Measurements from ENCODE around the gene NDRG3.

Gene NDRG3

DNA sequence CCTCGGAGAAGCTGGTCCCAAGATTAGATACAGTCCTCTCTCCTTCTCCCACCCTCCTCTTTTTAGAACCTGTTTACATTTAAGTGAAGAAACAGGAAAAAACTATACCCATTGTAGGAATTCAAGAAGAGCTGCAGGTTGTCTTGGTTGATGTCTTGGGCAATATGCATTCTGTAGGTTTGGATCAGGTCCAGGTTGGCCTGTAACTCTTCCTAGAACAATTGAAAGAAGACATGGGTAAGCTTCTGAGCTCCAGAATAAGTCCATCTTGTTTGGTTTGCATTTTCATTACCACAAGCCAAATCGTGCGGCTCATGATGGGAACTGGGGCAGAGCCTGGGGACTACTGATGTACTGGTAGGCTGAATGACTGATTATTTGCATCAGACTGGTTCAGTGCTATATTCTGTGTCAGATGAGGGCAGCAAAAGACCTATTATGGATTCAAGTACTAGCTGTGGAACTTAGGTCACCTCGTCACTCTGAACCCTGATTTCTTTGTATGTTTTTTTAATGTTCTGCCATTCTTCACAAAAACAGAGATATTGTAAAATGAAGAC, 79.6 kb downstream of the NDRG3 start:
- TF ChIP-seq, protein P1, sequence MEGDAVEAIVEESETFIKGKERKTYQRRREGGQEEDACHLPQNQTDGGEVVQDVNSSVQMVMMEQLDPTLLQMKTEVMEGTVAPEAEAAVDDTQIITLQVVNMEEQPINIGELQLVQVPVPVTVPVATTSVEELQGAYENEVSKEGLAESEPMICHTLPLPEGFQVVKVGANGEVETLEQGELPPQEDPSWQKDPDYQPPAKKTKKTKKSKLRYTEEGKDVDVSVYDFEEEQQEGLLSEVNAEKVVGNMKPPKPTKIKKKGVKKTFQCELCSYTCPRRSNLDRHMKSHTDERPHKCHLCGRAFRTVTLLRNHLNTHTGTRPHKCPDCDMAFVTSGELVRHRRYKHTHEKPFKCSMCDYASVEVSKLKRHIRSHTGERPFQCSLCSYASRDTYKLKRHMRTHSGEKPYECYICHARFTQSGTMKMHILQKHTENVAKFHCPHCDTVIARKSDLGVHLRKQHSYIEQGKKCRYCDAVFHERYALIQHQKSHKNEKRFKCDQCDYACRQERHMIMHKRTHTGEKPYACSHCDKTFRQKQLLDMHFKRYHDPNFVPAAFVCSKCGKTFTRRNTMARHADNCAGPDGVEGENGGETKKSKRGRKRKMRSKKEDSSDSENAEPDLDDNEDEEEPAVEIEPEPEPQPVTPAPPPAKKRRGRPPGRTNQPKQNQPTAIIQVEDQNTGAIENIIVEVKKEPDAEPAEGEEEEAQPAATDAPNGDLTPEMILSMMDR (conservative IDR thresholded peaks at IDR 0.05; ENCODE audit: low read depth, low read length), result peak; percentile 18
- H3K4me3 ChIP-seq (ENCODE audit: low read length), result no peak overlapping the region
- DNase-seq (ENCODE audit: low read depth), result no peak

DNA sequence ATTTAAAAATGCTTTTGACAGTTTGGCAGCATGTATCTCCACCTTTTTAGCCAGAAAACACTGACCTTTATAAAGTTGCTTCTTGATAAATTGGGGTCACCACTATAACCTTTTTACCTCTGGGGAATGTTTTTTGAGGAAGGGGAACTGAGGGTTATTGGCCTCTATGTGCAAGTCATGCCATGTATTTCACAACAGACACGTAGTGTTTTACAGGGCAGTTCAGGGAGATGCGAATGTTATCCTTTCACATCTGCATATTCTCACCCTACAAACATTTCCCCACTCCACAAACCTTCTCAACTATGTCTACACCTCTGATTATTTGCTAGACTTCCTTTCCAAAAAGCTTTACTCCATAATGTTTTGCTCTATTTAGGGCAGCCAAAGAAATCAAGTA, 82.9 kb downstream of the NDRG3 start:
- no peak for DNase-seq (ENCODE audit: low read depth)
- no peak overlapping the region for H3K4me3 ChIP-seq (ENCODE audit: low read length)
- TF ChIP-seq, protein P1 (conservative IDR thresholded peaks at IDR 0.05; ENCODE audit: low read depth, low read length), result no peak

DNA sequence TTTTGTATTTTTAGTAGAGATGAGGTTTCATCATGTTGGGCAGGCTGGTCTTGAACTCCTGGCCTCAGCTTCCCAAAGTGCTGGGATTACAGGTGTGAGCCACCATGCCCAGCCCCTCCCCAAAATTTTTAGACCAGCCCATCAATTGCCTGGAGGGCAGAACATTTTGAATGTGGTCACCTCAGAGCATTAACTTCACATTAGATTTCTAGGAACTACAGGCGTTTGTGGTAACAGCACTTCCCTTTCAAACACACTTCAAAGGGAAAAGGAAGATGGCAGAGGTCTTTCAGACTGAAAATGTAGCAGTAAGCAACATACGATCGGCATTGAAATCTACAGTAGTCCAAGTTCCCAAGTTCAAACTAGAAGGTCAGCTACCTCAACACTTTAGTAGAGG, 87.6 kb downstream of the NDRG3 start:
- TF ChIP-seq, protein P1 (conservative IDR thresholded peaks at IDR 0.05; ENCODE audit: low read depth, low read length), result no peak
- H3K4me3 ChIP-seq (ENCODE audit: low read length), result no peak overlapping the region
- no peak for DNase-seq (ENCODE audit: low read depth)

DNA sequence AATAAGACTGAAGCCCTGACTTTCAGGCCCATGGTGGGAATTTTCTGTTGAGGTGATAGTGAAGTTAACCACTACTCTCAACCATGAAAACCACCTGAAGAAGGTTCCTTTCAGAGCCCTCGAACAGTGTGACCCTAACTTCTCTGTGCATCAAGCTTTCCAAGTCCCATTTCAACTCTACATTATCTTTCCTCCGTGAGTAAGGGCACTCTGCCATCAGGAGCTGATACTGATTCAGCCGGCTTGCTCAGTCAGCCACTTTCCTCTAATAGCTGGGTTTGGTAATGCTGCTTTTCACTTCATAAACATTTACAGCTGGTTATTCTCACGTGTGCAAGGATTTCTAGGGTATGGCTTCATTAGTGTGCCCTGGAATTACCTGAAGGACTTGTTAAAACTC, 89.2 kb downstream of the NDRG3 start:
- TF ChIP-seq, protein P1 (conservative IDR thresholded peaks at IDR 0.05; ENCODE audit: low read depth, low read length), result no peak
- no peak for DNase-seq (ENCODE audit: low read depth)
- H3K4me3 ChIP-seq (ENCODE audit: low read length), result no peak overlapping the region

DNA sequence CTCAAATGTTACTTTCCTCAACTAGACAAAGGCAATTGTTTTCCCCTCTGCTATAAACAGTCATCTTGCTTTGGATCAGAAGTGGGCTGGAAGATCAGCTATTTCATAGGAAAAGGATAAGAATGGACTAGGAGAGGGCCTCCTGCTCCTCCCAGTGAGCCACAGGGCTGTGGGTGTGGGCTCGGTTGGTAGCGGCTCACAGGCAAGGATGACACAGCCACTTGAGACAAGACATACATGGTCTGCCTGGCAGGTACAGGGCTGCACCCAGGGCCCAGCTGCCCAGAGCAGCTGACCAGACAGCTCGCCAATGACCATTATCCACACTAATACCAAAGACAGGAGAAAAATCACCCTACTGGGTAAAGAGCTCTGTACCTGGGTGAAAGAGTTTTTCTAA, 90.9 kb downstream of the NDRG3 start:
- H3K4me3 ChIP-seq (ENCODE audit: low read length), result no peak overlapping the region
- TF ChIP-seq, protein P1 (conservative IDR thresholded peaks at IDR 0.05; ENCODE audit: low read depth, low read length), result no peak
- no peak for DNase-seq (ENCODE audit: low read depth)

DNA sequence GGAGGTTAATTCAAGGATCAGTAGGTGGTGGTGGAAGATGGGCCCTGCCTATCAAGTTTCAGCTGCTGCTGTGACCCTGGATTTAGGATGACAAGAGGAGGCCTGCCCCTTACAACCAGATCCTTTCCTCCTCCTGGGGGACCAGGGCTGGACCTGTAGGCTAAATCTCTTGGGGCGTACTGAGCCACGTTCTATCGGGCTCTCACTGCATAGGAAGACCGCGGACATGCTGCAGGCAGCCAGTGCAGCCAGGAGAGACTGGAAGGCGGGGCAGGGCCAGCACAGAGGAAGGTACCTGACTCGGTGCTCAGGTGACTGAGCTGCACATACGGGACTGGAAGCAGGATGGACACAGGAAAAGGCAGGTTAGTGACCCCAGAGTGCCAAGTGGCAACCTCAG, 91.4 kb downstream of the NDRG3 start:
- TF ChIP-seq, protein P1 (conservative IDR thresholded peaks at IDR 0.05; ENCODE audit: low read depth, low read length), result no peak
- DNase-seq (ENCODE audit: low read depth), result no peak
- H3K4me3 ChIP-seq (ENCODE audit: low read length), result no peak overlapping the region

DNA sequence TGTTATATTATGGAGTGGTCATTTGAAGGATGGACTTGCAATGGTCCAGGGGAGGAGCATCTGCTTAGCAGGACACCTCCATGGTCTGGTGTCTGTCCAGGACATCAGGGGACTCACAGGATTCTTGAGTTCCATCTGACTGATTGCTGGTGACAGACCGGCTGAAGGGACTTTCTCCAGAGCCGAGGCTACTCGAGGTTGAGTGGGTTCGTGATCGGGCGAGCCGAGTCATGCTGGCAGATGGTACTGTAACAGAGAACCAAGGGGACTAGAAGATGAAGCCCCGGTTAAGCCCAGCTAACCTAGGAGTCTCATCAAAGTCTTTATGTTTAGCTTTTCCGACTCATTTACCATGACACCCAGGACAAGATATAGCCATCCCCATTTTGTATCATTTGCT, 92.4 kb downstream of the NDRG3 start:
- H3K4me3 ChIP-seq (ENCODE audit: low read length), result no peak overlapping the region
- no peak for DNase-seq (ENCODE audit: low read depth)
- TF ChIP-seq, protein P1 (conservative IDR thresholded peaks at IDR 0.05; ENCODE audit: low read depth, low read length), result no peak
